Activated T-helper 9 cell treated with anti-CD3 and anti-CD28 coated beads, Interleukin-2, amount 50 U/mL, for 16 hours (primary cell): ENCODE data around the gene OR4X2.
"Not testable (repeated sequence)": the region's sequence is repeated elsewhere in the genome, so short reads cannot be mapped to it uniquely, and the experiment has no call there.

Experiments used
- DNase-seq: peaks from one replicate; pipeline ENCODE4 v3.0.0-alpha.2; 2020; ENCODE audit warnings: low read depth

Gene OR4X2

GRCh38 chr11:48244804-48245203, at the start of gene OR4X2:
TSS of gene OR4X2 (plus strand) at chr11:48245104. CDS start at chr11:48245104, 0 bp downstream.
- DNase-seq, result no peak

DNA sequence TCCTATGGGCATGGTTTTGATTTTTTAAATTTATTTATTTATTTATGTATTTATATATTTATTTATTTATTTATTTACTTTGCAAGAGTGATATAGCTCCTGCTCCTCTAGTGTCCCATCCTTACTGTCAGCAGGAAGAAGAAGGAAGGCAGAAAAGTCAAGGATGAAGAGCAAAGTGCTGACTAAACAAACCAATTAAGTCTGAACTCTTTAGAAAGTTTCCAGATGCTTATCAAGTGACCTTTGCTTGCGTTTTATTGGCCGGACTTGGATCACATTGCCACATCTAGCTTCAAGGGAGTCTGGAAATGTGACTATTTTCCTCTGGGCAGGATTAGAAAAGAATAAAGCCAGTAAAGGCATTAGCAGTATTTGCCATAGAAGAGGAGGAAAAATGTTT, 37.0 kb upstream of the OR4X2 start:
- DNase-seq, result no peak

DNA sequence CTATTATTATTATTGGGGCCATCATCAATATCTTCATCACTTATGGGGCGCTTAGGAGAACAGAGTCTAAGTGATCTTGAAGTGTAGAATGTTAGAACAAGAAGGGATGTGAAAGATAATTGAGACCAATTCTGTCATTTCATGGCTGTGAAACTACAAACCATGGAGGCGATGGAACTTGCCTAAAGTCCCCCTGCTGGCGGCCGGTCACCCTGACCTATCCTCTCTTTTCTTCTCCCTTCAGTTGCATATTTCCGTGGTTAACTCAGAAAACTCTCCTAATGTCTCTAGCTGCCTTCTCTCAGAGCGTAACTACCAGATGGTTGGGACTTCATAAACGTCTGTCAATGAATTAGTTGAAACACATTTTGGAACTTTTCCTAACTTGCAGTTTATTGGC, 34.9 kb upstream of the OR4X2 start:
- DNase-seq, result no peak

DNA sequence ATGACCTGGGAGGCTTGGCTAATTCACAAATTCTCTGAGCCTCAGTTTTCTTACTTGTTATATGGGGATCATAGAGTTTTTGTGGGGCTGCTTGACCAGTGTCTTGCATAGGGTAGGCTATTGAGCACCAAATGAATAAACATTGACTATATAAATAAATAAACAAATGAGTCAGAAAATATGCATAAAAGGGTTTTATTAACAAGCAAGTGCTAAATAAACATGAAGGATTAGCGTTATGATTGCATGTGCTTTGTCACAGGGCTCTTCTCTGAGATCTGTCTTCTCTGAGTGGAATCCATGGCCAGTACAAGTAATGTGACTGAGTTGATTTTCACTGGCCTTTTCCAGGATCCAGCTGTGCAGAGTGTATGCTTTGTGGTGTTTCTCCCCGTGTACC, 28.4 kb upstream of the OR4X2 start, which contains the start of gene OR4B1:
OR4B1 (plus strand) TSS at position 301 of the 400 bp plus-strand sequence; CDS start at position 301, 0 bp downstream.
- DNase-seq, result no peak

DNA sequence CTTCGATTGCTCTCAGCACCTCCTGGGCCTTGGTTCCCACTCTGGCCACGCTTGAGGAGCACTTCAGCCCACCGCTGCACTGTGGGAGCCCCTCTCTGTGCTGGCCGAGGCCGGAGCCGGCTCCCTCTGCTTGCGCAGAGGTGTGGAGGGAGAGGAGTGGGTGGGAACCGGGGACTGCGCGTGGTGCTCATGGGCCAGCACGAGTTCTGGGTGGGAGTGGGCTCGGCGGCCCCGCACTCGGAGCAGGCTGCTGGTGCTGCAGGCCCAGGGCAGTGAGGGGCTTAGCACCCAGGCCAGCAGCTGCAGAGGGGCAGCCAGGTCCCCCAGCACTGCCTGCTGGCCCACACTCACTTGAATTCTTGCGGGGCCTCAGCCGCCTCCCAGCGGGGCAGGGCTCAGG, 16.1 kb upstream of the OR4X2 start:
- DNase-seq, result no peak

DNA sequence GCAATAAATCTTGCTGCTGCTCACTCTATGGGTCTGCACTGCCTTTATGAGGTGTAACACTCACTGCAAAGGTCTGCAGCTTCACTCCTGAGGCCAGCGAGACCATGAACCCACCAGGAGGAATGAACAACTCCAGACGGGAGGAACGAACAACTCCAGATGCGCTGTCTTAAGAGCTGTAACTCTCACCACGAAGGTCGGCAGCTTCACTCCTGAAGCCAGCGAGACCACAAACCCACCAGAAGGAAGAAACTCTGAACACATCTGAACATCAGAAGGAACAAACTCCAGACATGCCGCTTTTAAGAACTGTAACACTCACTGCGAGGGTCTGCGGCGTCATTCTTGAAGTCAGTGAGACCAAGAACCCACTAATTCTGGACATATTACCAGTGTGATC, 14.8 kb upstream of the OR4X2 start:
- DNase-seq, result not testable (repeated sequence)

GRCh38 chr11:48237727-48238126, 7.2 kb upstream of the OR4X2 start:
- DNase-seq, result no peak

DNA sequence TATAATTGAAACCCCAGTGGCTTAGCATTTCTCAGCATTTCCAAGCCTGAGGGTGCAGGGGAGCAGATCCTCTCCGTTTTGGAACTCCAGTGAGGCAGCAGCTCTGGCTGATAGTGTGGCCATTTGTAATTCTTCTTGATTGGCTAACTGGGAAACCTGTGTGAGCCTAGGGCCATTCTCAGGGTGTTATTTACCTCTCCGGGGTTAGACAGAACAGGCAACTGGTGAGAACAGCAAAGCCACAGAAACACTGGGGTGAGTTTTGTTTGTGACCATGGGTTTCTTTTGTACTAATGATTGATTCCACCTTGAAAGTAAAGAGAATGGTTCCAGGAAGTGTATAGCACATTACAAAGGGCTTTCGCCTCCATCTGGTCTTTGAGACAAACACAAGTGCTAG, 2.4 kb upstream of the OR4X2 start:
- no peak for DNase-seq

- DNase-seq, result no peak
These were observed 4.0 kb downstream of the OR4X2 start for GRCh38 chr11:48248902-48249301.

DNA sequence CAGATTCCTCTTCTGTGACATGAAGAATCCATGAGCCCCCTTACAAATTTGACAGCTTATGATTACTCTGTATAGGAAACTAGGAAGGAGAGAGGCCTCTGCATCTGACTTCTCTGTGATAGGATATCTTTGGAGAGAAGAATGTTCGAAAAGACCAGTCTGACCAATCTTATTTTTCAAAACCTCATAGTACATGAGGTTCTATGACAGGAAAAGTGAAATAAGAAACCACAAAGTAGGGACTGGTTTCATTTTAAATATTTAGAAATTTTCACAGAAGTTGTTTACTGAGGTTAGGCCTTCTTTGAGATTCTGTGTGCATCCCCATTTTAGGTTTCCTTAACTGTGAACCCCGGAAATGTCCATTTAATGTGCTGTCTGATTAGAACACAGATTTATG, 16.7 kb downstream of the OR4X2 start:
- no peak for DNase-seq

GRCh38 chr11:48263423-48263911, 18.6 kb downstream of the OR4X2 start, which contains the start of gene OR4X1:
TSS of gene OR4X1 (plus strand) at chr11:48263861. CDS start at chr11:48263861, 0 bp downstream.
- no peak for DNase-seq

DNA sequence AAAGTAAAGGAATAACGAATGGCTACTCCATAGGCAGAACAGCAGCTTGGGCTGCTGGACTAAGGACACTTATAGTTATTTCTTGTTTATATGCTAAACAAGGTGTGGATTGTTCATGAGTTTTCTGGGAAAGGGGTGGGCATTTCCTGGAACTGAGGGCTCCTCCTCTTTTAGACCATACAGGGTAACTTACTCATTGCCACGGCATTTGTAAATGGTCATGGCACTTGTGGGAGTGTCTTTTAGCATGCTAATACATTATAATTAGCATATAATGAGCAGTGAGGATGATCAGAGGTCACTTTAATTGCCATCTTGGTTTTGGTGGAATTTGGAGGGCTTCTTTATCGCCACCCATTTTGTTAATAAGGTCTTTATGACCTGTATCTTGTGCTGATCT, 25.7 kb downstream of the OR4X2 start:
- DNase-seq, result no peak

DNA sequence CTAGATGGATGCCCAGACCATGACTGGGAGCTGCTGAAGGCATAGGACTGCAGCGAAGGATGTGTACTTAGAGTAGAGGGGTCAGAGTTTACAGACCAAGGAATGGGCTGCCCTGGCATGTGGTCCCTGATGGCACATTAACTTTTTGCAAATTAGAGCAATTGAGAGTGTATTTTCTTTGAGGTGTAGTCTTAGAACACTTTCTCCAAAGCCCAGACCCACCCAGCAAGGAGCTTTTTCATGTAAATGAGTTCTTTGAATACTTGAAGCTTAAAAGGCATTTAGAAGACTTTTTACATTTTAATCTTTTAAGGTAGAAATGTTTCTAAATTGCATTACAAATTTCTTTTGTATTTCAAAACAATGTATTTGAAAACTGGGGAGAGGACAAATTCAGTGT, 27.7 kb downstream of the OR4X2 start:
- no peak for DNase-seq
